K562 (cell line): Measurements from ENCODE around the gene DUSP28. TPM values are rescaled to one million over a fixed set of nuclear protein-coding genes. Genes with fewer than 3 reads are reported as not detected.
A peak's percentile ranks its signal among the peaks of the same experiment; 100 is the strongest.

Experiments used
- ATAC-seq: fragments of 200-7000 bp; cut with Tn5 transposase; 3 replicates; pipeline ENCODE4 v1.9.1; 2020; ENCODE audit warnings: moderate library complexity
- BruUV-seq: library from RNA; stranded (reverse); fragments of 400-500 nt; replicated peaks from 2 replicates; lab custom pipeline; 2021; lab: Mats Ljungman, UMichigan
- CTCF ChIA-PET: fragments of 300-600 bp; formaldehyde crosslinking; extraction: SDS; loops from one replicate; lab custom pipeline; 2021; ENCODE audit warnings: low intra/inter-chr PET ratio; lab: Yijun Ruan, JAX
- POLR2A ChIA-PET: fragments of 300-600, 350-650 bp; sonication (Branson Sonifier 250); formaldehyde crosslinking; extraction: SDS; loops from one replicate; lab custom pipeline; 2021; ENCODE audit warnings: antibody characterized with exemption, inconsistent platforms; lab: Yijun Ruan, JAX
- DNase-seq, 4 experiments: peaks; one replicate each; pipeline versions ENCODE4 v3.0.0 to v3.0.0-alpha.2; 2011 to 2018; ENCODE audit warnings: low spot score in 3 of 4, mixed read lengths in 3 of 4; ENCODE audit errors: extremely low read depth in 1 of 4
- FAIRE-seq: peaks from 2 replicates; lab custom pipeline; 2011; peaks lifted over from hg19 to GRCh38; lab: Jason Lieb, UNC
- H2AFZ ChIP-seq: 2 replicates; pipeline ENCODE4 v1.6.0; 2011; ENCODE audit warnings: low read depth, low read length, control low read depth, inconsistent platforms
- H3K27ac ChIP-seq: fragments of 200-600 bp; 3 replicates; pipeline ENCODE4 v1.8.0; 2011; ENCODE audit warnings: low read depth, mild to moderate bottlenecking, control low read depth, inconsistent platforms, low read length, moderate library complexity, mixed read lengths; ENCODE audit errors: extremely low read depth
- H3K27me3 ChIP-seq, 2 experiments: fragments of 300-600 bp in 1 of 2; 2 replicates in 1 of 2; 3 replicates in 1 of 2; pipeline versions ENCODE4 v1.6.0 to v1.8.0; 2011; ENCODE audit warnings: inconsistent platforms in 2 of 2, low read length in 2 of 2, mild to moderate bottlenecking in 1 of 2, mixed read lengths in 1 of 2, moderate library complexity in 1 of 2; ENCODE audit not compliant: control insufficient read depth in 2 of 2, insufficient read depth in 2 of 2
- H3K36me3 ChIP-seq: fragments of 300-600 bp; 3 replicates; pipeline ENCODE4 v1.8.0; 2011; ENCODE audit warnings: mild to moderate bottlenecking, low read length, inconsistent platforms; ENCODE audit not compliant: control insufficient read depth, insufficient read depth
- H3K4me1 ChIP-seq, 2 experiments: fragments of 200-600 bp in 1 of 2; replicated peaks in 1 of 2; 2 replicates in 1 of 2; 3 replicates in 1 of 2; pipeline versions ENCODE4 v1.5.1 to v1.8.0; 2011; ENCODE audit warnings: inconsistent platforms in 2 of 2, low read length in 2 of 2, mild to moderate bottlenecking in 1 of 2, mixed read lengths in 1 of 2, moderate library complexity in 1 of 2; ENCODE audit not compliant: control insufficient read depth in 2 of 2, insufficient read depth in 2 of 2
- H3K4me2 ChIP-seq: 2 replicates; pipeline ENCODE4 v1.6.1; 2011; ENCODE audit warnings: low read length, control low read depth, inconsistent platforms, mixed read lengths; ENCODE audit not compliant: insufficient read depth
- H3K4me3 ChIP-seq: fragments of 200-600 bp; sonication (generic), shearing (Covaris generic); 2 replicates; pipeline ENCODE4 v1.5.1; 2016; ENCODE audit warnings: control low read depth, inconsistent platforms
- H3K79me2 ChIP-seq: fragments of 200-600 bp; 3 replicates; pipeline ENCODE4 v1.8.0; 2011; ENCODE audit warnings: low read length, inconsistent platforms; ENCODE audit not compliant: control insufficient read depth, insufficient read depth
- H3K9ac ChIP-seq, 2 experiments: 2 replicates each; pipeline versions ENCODE4 v1.6.0 to v1.6.1; 2011; ENCODE audit warnings: low read depth in 2 of 2, low read length in 2 of 2, control low read depth in 1 of 2, inconsistent platforms in 1 of 2, mild to moderate bottlenecking in 1 of 2, mixed read lengths in 1 of 2; ENCODE audit not compliant: insufficient read depth in 1 of 2
- H3K9me1 ChIP-seq: one replicate; pipeline ENCODE4 v1.6.0; 2011; ENCODE audit warnings: inconsistent platforms, mild to moderate bottlenecking, low read length, moderate library complexity; ENCODE audit not compliant: control insufficient read depth, insufficient read depth
- H3K9me3 ChIP-seq: replicated peaks from 2 replicates; pipeline ENCODE4 v1.5.1; 2011; ENCODE audit warnings: low read depth, low read length, inconsistent platforms; ENCODE audit not compliant: control insufficient read depth, insufficient read depth
- H4K20me1 ChIP-seq: replicated peaks from 2 replicates; pipeline ENCODE4 v1.6.1; 2011; ENCODE audit warnings: low read length, inconsistent platforms, mixed read lengths; ENCODE audit not compliant: control insufficient read depth, insufficient read depth
- ESRRA ChIP-seq: fragments of 450-650 bp; IDR thresholded peaks from 2 replicates; pipeline ENCODE4 v1.6.1; 2014; ENCODE audit warnings: low read depth, mild to moderate bottlenecking, moderate library complexity, borderline replicate concordance
- POLR2G ChIP-seq: fragments of 200-400 bp; formaldehyde crosslinking; IDR thresholded peaks from 2 replicates; pipeline ENCODE4 v1.6.1; 2017; ENCODE audit warnings: low read depth, mild to moderate bottlenecking, antibody characterized with exemption, low read length, moderate library complexity
- STAG1 ChIP-seq: sonication (generic); formaldehyde crosslinking; IDR thresholded peaks from 2 replicates; pipeline ENCODE4 v1.5.0; 2020; ENCODE audit warnings: missing genetic modification reagents, borderline replicate concordance
- WGBS: fragments of 100-300 bp; shearing (Covaris generic); methylation state at CpG from one replicate; pipeline ENCODE4 v1.1.6; 2016; ENCODE audit warnings: low coverage, mixed read lengths; ENCODE audit not compliant: insufficient coverage; ENCODE audit errors: missing lambda C conversion rate; 5-methylcytosine and 5-hydroxymethylcytosine counted together
- in situ Hi-C: fragments of 300-500 bp; cut with MboI; formaldehyde crosslinking; loops from 4 replicates; pipeline ENCODE4 v1.15.0; 2018; ENCODE audit warnings: inconsistent platforms, mixed read lengths
- intact Hi-C: fragments of 100-400 bp; cut with micrococcal nuclease; formaldehyde crosslinking; loops from 2 replicates; pipeline ENCODE4 v1.14.2; 2022
- polyA plus RNA-seq, 8 experiments: library from polyadenylated mRNA; depleted of rRNA in 4 of 8; stranded (reverse) in 5 of 8; unstranded in 3 of 8; fragments of >200 nt; fragmentation: Nextera tagmentation in 2 of 8; fragmentation: Illumina TruSeq in 1 of 8; extraction: Ambion mirVana in 2 of 8; extraction: Trizol in 1 of 8; gene quantifications; 2 replicates each; pipeline versions ENCODE4 v1.2.1 to v1.2.3, GENCODE V29; 2011 to 2014; ENCODE audit warnings: inconsistent platforms in 1 of 8, missing spikeins in 1 of 8
- total RNA-seq, 7 experiments: library from RNA; depleted of rRNA in 6 of 7; stranded (reverse); fragments of >200 nt in 6 of 7; fragmentation: Illumina TruSeq in 2 of 7; extraction: Trizol in 2 of 7; gene quantifications; 2 replicates each; pipeline versions ENCODE4 v1.2.1 to v1.2.3, GENCODE V29; 2011 to 2021; ENCODE audit warnings: low replicate concordance in 1 of 7
- TF ChIP-seq, protein P1 (sequence below): sonication (generic); formaldehyde crosslinking; IDR thresholded peaks from 2 replicates; pipeline ENCODE4 v1.8.1; 2023; ENCODE audit warnings: mild to moderate bottlenecking, missing genetic modification reagents

Gene DUSP28
- total and polyA plus RNA-seq, 9 of the 15 experiments (the other 6 are each of a cell fraction or from before 2014, with no cell fraction given) = 2.8 to 8.1 (median 4.2) TPM

DNA sequence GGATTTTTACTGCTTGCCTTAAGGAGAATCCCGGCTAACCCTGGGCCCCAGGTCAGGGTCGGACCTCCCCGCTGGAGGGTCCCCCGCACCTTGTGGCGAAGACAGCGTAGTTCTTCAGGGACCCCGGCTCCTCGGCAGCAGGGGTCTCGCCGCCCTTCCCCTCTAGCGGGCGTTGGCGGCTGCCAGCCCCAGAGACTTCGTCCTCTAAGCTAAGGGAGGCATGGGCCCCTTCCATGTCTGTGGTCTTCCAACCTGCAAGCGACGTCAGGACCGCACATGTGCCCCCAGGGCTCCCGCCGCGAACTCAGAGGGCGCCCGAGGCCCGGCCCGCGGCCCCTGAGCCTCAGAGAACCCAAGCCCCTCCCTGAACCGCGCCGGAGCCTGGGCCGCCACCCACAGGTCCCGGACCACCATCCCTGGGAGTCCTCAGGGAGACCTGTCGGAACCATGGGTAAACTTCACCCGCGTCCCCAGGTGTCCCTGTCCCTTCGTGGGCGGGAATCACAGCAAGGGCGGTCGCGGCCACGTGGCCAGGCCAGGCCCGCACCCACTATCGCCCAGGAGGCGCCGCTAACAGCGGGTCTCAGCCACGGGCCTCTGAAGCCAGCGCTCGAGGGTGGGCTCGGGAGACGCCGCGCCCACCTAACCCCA lies 2.9 kb upstream of the DUSP28 start:
- no peaks in the 10 kb centered on the region for H3K27me3 ChIP-seq
- no peak for DNase-seq
- ATAC-seq = no peak
- H4K20me1 ChIP-seq = no peaks in the 10 kb centered on the region
- BruUV-seq = no TSS peak
- no peak overlapping the region for H3K9ac ChIP-seq
- ChIA-PET CTCF (no interaction called here), POLR2A (interaction anchor here (0.6 kb wide), 2 partner anchors 38 to 49 kb away, joined by 3 read pairs; no protein-coding TSS in a partner anchor)
- no peak overlapping the region for H2AFZ ChIP-seq
- no peak overlapping the region for H3K27ac ChIP-seq
- in situ Hi-C loops = no loop called here
- over 99% methylated on average over 12 of the region's 51 CpGs for WGBS
- no peak overlapping the region for H3K4me3 ChIP-seq
- no peak overlapping the region for H3K4me2 ChIP-seq
- H3K9me3 ChIP-seq = peaks cover 1% of the 10 kb centered on the region; the same call in 1 of the 2 replicates
- TF ChIP-seq ESRRA = no peak
- TF ChIP-seq POLR2G = peak; percentile 37; the same call in 1 of the 2 replicates
- H3K9me1 ChIP-seq = no peaks in the 10 kb centered on the region
- peaks cover 41% of the 10 kb centered on the region for H3K36me3 ChIP-seq
- intact Hi-C loops = no loop called here
- H3K79me2 ChIP-seq = peaks cover 62% of the 10 kb centered on the region
- H3K4me1 ChIP-seq = peaks cover 9 to 34% of the 10 kb centered on the region in 2 experiments; a peak in 4 of 5 replicates
- FAIRE-seq = no peak

DNA sequence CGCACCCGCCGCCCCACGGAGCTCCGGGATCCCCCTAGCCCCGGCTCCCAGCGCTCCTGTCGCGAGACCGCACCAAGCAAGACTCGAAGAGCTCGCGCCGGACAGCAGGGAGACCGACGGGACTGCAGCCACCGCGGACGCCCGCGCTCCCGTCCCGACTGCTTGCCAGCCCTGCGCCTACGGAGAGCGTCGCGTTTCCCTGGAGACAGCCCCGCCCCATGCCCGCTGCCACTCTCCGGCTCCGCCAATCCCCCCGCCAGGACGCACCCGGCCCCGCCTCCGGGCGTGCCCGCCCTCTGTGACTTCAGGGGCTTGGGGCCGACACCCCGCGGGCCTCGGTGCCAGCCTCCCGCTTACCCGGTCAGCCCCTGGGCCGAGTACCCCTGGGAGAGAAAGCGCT lies 2.3 kb upstream of the DUSP28 start, which contains the start of gene ANKMY1:
Gene ANKMY1, minus strand, starts transcription at position 181 of the 400 bp plus-strand sequence. CDS start 653 bp downstream, outside the sequence.
- ChIA-PET POLR2A (no interaction called here), CTCF (no interaction called here)
- Histone ChIP-seq H3K9ac (peak within 1 kb of the TSS; percentile 69 to 88; a peak in 3 of 4 replicates), H4K20me1 (no peaks in the 10 kb centered on the region), H3K4me2 (peak within 1 kb of the TSS; percentile 90; the same call in 1 of the 2 replicates), H3K9me1 (no peaks in the 10 kb centered on the region), H3K36me3 (peaks cover 41% of the 10 kb centered on the region), H3K79me2 (peaks cover 68% of the 10 kb centered on the region), H3K4me3 (no peak within 1 kb of the TSS), H3K27ac (no peak within 1 kb of the TSS), H3K9me3 (0 out of 2 replicates have a peak, but pooled peaks cover 1% of the 10 kb centered on the region), H3K27me3 (no peaks in the 10 kb centered on the region), H3K4me1 (peaks cover 14 to 34% of the 10 kb centered on the region in 2 experiments; a peak in 4 of 5 replicates), H2AFZ (no peak within 1 kb of the TSS)
- no TSS peak for BruUV-seq
- in situ Hi-C loops = no loop called here
- intact Hi-C loops = no loop called here
- FAIRE-seq (no peak), ATAC-seq (no peak), DNase-seq (no peak)
- no peak for TF ChIP-seq STAG1 (CRISPR knock-in tag)
- TF ChIP-seq, protein P1, sequence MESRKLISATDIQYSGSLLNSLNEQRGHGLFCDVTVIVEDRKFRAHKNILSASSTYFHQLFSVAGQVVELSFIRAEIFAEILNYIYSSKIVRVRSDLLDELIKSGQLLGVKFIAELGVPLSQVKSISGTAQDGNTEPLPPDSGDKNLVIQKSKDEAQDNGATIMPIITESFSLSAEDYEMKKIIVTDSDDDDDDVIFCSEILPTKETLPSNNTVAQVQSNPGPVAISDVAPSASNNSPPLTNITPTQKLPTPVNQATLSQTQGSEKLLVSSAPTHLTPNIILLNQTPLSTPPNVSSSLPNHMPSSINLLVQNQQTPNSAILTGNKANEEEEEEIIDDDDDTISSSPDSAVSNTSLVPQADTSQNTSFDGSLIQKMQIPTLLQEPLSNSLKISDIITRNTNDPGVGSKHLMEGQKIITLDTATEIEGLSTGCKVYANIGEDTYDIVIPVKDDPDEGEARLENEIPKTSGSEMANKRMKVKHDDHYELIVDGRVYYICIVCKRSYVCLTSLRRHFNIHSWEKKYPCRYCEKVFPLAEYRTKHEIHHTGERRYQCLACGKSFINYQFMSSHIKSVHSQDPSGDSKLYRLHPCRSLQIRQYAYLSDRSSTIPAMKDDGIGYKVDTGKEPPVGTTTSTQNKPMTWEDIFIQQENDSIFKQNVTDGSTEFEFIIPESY (CRISPR knock-in tag) = peak; percentile 54; the same call in 1 of the 2 replicates
- WGBS = 100% methylated on average over 1 of the region's 47 CpGs
